Upper lobe of left lung (tissue), 6 donors: ENCODE results near the gene DNA2. TPM values are rescaled to one million over a fixed set of nuclear protein-coding genes. Genes with fewer than 3 reads are reported as not detected.
A peak's percentile ranks its signal among the peaks of the same experiment; 100 is the strongest.

Experiments
- ATAC-seq, 2 donors: fragments of 200-7000 bp; cut with Tn5 transposase; one replicate each; pipeline ENCODE4 v1.9.1; 2022; ENCODE audit warnings: mild to moderate bottlenecking in 2 of 2, moderate library complexity in 2 of 2; ENCODE audit not compliant: low FRiP score in 2 of 2
- DNase-seq, 2 donors: peaks; one replicate each; pipeline ENCODE4 v3.0.0-alpha.2; 2019 to 2020
- H3K27ac ChIP-seq, 4 donors: fragments of 200-600 bp; sonication (generic); one replicate each; pipeline ENCODE4 v1.5.1; 2016 to 2019
- H3K27me3 ChIP-seq, 4 donors: fragments of 200-600 bp; sonication (generic); one replicate each; pipeline ENCODE4 v1.5.1; 2017 to 2019
- H3K36me3 ChIP-seq, 4 donors: fragments of 200-600 bp; sonication (generic); one replicate each; pipeline ENCODE4 v1.5.1; 2016 to 2019
- H3K4me1 ChIP-seq, 4 donors: fragments of 200-600 bp; sonication (generic); one replicate each; pipeline ENCODE4 v1.5.1; 2018 to 2019
- H3K4me3 ChIP-seq, 4 donors: fragments of 200-600 bp; sonication (generic); one replicate each; pipeline ENCODE4 v1.5.1; 2017 to 2019; ENCODE audit warnings: mild to moderate bottlenecking in 2 of 4, moderate library complexity in 1 of 4
- H3K9me3 ChIP-seq, 4 donors: fragments of 200-600 bp; sonication (generic); one replicate each; pipeline ENCODE4 v1.5.1; 2018 to 2019
- EP300 ChIP-seq, 4 donors: sonication (generic); formaldehyde crosslinking; IDR thresholded peaks; one replicate each; pipeline ENCODE4 v1.5.1; 2017; ENCODE audit warnings: antibody characterized with exemption in 4 of 4, control low read depth in 2 of 4
- POLR2A ChIP-seq, 4 donors: fragments of 450-650 bp; IDR thresholded peaks; one replicate each; pipeline ENCODE4 v1.5.1; 2016 to 2017; ENCODE audit warnings: antibody characterized with exemption in 4 of 4, mild to moderate bottlenecking in 2 of 4
- POLR2AphosphoS5 ChIP-seq, 2 donors: sonication (generic); formaldehyde crosslinking; IDR thresholded peaks; one replicate each; pipeline ENCODE4 v1.5.1; 2017; ENCODE audit warnings: antibody characterized with exemption in 2 of 2
- WGBS, 2 donors: methylation state at CpG; one replicate each; pipeline ENCODE4 v1.1.5; 2017 to 2018; 5-methylcytosine and 5-hydroxymethylcytosine counted together
- total RNA-seq, 6 donors: library from RNA; depleted of rRNA in 4 of 6; stranded (reverse); fragments of >200 nt in 4 of 6; gene quantifications; one replicate each; pipeline versions ENCODE4 v1.1.0 to v1.2.1, GENCODE V29; 2016 to 2021
- TF ChIP-seq, protein P1 (sequence below), 6 experiments: fragments of 450-650 bp in 4 of 6; fragments of 200-600 bp in 2 of 6; sonication (generic) in 2 of 6; IDR thresholded peaks; one replicate each; pipeline ENCODE4 v1.5.1; 2016 to 2019; ENCODE audit warnings: antibody characterized with exemption in 6 of 6
- donor health status: DM: no; HTN: no; CAD: no; lungs with moderate emphysema.
- donor health status: DM: no; HTN: yes; CAD: no; lungs with severe emphysema.

The DNA2 gene
- total RNA-seq, 6 donors from 2014 or later, result 1.4 to 19.9 (median 3.5) TPM

DNA sequence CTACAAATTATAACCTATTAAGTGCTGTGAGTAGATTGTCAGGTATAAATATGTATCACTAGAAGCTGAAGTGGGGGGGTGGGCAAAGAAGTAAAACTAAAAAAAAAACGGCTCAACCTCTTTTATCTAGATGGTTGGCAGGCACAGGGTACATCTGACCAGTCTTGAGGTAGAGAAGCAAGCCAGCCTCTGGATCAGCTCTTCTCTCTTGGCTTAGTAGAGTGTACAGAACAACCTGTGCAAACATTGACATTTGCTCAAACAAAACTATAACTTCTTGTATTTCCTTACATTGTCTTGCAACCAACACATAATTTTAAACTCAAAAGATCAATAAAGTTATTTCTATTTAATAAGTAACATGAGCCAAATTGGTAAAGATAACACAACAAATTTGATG is 25.6 kb downstream of the DNA2 start:
- Histone ChIP-seq H3K4me3 (no peak overlapping the region), H3K9me3 (no peaks in the 10 kb centered on the region), H3K27me3 (no peaks in the 10 kb centered on the region), H3K4me1 (no peaks in the 10 kb centered on the region), H3K27ac (no peak overlapping the region), H3K36me3 (no peaks in the 10 kb centered on the region)
- DNase-seq (no peak), ATAC-seq (no peak)
- TF ChIP-seq, protein P1, sequence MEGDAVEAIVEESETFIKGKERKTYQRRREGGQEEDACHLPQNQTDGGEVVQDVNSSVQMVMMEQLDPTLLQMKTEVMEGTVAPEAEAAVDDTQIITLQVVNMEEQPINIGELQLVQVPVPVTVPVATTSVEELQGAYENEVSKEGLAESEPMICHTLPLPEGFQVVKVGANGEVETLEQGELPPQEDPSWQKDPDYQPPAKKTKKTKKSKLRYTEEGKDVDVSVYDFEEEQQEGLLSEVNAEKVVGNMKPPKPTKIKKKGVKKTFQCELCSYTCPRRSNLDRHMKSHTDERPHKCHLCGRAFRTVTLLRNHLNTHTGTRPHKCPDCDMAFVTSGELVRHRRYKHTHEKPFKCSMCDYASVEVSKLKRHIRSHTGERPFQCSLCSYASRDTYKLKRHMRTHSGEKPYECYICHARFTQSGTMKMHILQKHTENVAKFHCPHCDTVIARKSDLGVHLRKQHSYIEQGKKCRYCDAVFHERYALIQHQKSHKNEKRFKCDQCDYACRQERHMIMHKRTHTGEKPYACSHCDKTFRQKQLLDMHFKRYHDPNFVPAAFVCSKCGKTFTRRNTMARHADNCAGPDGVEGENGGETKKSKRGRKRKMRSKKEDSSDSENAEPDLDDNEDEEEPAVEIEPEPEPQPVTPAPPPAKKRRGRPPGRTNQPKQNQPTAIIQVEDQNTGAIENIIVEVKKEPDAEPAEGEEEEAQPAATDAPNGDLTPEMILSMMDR (IDR thresholded peaks at IDR 0.05), result no peak
- WGBS, 2 donors, result 62 to 67% methylated on average over 1 of the region's 1 CpG

DNA sequence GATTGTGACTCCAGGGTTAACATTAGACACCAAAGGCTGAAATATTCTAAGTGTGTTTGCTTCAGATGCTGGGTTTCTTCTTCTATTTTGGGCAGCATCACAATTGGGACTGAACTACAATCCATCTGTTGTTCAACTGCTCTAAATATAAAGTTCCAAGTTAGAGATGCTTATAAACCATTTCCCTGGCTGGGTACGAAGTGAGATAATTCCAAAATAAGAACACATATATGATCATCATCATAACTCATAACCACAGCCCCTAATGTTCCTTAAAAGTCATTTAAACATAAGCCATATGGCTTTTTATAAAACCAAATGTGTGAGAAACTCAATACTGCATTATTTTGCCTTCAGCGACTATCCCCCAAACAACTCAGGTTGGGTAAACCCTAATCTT is 28.8 kb downstream of the DNA2 start:
- Histone ChIP-seq H3K4me3 (no peak overlapping the region), H3K4me1 (no peaks in the 10 kb centered on the region), H3K36me3 (no peaks in the 10 kb centered on the region), H3K27ac (no peak overlapping the region), H3K27me3 (no peaks in the 10 kb centered on the region), H3K9me3 (no peaks in the 10 kb centered on the region)
- ATAC-seq (no peak), DNase-seq (no peak)
- TF ChIP-seq EP300 (IDR thresholded peaks at IDR 0.05), result no peak
- TF ChIP-seq, protein P1 (IDR thresholded peaks at IDR 0.05), result no peak
- TF ChIP-seq POLR2A (IDR thresholded peaks at IDR 0.05), result no peak
- TF ChIP-seq POLR2AphosphoS5 (IDR thresholded peaks at IDR 0.05), result no peak
- WGBS, 2 donors, result 96 to 98% methylated on average over 2 of the region's 2 CpGs

DNA sequence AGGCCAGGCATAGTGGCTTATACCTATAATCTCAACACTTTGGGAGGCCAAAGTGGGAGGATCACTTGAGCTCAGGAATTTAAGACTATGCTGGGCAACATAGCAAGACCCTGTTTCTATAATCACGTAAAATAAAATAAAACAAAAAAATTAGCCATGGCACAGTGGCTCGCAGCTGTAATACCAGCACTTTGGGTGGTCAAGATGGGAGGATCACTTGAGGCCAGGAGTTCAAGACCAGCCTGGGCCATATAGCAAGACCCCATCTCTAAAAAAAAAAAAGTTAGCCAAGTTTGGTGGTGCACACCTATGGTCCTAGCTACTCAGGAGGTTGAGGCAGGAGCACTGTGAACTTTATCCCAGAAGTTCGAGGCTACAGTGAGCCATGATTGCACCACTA is 30.9 kb downstream of the DNA2 start:
- Histone ChIP-seq H3K36me3 (no peaks in the 10 kb centered on the region), H3K27ac (no peak overlapping the region), H3K4me3 (no peak overlapping the region), H3K4me1 (no peaks in the 10 kb centered on the region), H3K27me3 (no peaks in the 10 kb centered on the region), H3K9me3 (no peaks in the 10 kb centered on the region)
- no peak for TF ChIP-seq EP300 (IDR thresholded peaks at IDR 0.05)
- no peak for TF ChIP-seq POLR2A (IDR thresholded peaks at IDR 0.05)
- no peak for TF ChIP-seq POLR2AphosphoS5 (IDR thresholded peaks at IDR 0.05)
- TF ChIP-seq, protein P1 (IDR thresholded peaks at IDR 0.05), result no peak
- 100% methylated on average over 3 of the region's 3 CpGs for WGBS, 2 donors
- ATAC-seq (no peak), DNase-seq (no peak)

DNA sequence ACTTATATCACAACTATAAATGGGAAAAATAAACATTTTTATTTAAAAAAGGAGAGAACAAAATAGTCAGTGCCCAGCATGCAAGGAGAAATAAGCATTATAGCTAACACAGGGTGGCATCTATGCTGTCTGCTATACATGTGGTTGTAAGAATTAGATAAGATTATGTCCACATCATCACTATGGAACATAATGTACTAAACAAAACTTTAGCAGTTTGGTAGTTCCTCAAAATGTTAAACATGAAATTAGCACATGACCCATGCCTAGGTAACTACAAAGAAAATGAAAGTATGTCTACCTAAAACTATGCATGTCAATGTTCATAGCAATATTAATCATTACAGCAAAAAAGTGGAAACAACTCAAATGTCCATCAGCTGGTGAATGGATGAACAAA is 36.0 kb downstream of the DNA2 start:
- Histone ChIP-seq H3K4me1 (no peaks in the 10 kb centered on the region), H3K27ac (no peak overlapping the region), H3K27me3 (no peaks in the 10 kb centered on the region), H3K4me3 (no peak overlapping the region), H3K36me3 (no peaks in the 10 kb centered on the region), H3K9me3 (no peaks in the 10 kb centered on the region)
- DNase-seq (no peak), ATAC-seq (peak in 1 of 2 donors; percentile 55)
- TF ChIP-seq POLR2A (IDR thresholded peaks at IDR 0.05) (no peak), POLR2AphosphoS5 (IDR thresholded peaks at IDR 0.05) (no peak), EP300 (IDR thresholded peaks at IDR 0.05) (no peak)
- TF ChIP-seq, protein P1 (IDR thresholded peaks at IDR 0.05), result no peak

DNA sequence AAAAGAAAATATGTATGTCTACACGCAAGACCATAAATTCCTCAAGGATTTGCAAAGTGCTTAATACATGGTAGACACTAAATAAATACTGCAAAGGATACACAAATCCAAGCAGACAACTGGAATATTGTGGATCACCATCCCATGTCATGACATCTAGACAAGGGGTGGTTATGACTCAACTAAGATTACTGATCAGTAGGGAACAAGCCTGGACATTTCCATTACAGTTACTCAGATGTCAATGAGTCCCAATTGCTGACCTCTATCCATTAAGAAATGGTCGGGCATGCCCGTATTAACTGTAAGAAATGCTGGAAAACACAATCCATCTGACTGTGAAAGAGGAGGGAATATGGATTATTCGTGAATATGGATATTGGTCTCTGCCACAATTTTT is 37.1 kb downstream of the DNA2 start:
- Histone ChIP-seq H3K4me1 (no peaks in the 10 kb centered on the region), H3K27me3 (no peaks in the 10 kb centered on the region), H3K9me3 (no peaks in the 10 kb centered on the region), H3K27ac (no peak overlapping the region), H3K36me3 (no peaks in the 10 kb centered on the region), H3K4me3 (no peak overlapping the region)
- TF ChIP-seq EP300 (IDR thresholded peaks at IDR 0.05), result no peak
- TF ChIP-seq, protein P1 (IDR thresholded peaks at IDR 0.05), result no peak
- TF ChIP-seq POLR2AphosphoS5 (IDR thresholded peaks at IDR 0.05), result no peak
- TF ChIP-seq POLR2A (IDR thresholded peaks at IDR 0.05), result no peak
- DNase-seq (no peak), ATAC-seq (no peak)
- WGBS, 2 donors, result 97 to 99% methylated on average over 4 of the region's 4 CpGs
